ENCODE data around the gene SYCP2L. TPM values are rescaled to one million over a fixed set of nuclear protein-coding genes. Genes with fewer than 3 reads are reported as not detected.

Gene SYCP2L
- total and polyA plus RNA-seq, 9 of the 15 experiments (the other 6 are each of a cell fraction or from before 2014, with no cell fraction given), result 12.4 to 46.9 (median 22.0) TPM

- TF ChIP-seq HDAC2 (IDR thresholded peaks at IDR 0.05) (peak; percentile 74; the same call in 1 of the 2 replicates), RFX1 (IDR thresholded peaks at IDR 0.05) (no peak), STAT6 (CRISPR knock-in tag; IDR thresholded peaks at IDR 0.05) (0 out of 2 replicates have a peak, but pooled peaks have one; percentile 30), ELF2 (CRISPR knock-in tag; IDR thresholded peaks at IDR 0.05) (no peak; the same call in none of the 2 replicates), ZSCAN29 (IDR thresholded peaks at IDR 0.05) (peak; percentile 68; the same call in 1 of the 2 replicates), RBM22 (IDR thresholded peaks at IDR 0.05; ENCODE audit: low read depth, low read length, poor library complexity, severe bottlenecking) (no peak), RBM17 (IDR thresholded peaks at IDR 0.05; ENCODE audit: borderline replicate concordance, low read depth, low read length) (no peak), KDM5B (IDR thresholded peaks at IDR 0.05; ENCODE audit: insufficient replicate concordance, low read depth, low read length) (peak; percentile 89), MYNN (IDR thresholded peaks at IDR 0.05) (peak; percentile 69; the same call in 1 of the 2 replicates), MYNN (CRISPR knock-in tag; IDR thresholded peaks at IDR 0.05) (no peak), AFF1 (IDR thresholded peaks at IDR 0.05; ENCODE audit: low read depth in 1 of 2, partially characterized antibody in 2 of 2) (peak in 1 of 2 experiments; percentile 80), HDAC1 (IDR thresholded peaks at IDR 0.05) (peak in 1 of 2 experiments; percentile 86; a peak in 2 of 4 replicates), ATF3 (IDR thresholded peaks at IDR 0.05) (no peak; the same call in 1 of the 2 replicates), ATF3 (CRISPR knock-in tag; conservative IDR thresholded peaks at IDR 0.05) (no peak), ZNF699 (CRISPR knock-in tag; IDR thresholded peaks at IDR 0.05; ENCODE audit: insufficient replicate concordance) (no peak), ZNF324 (CRISPR knock-in tag; IDR thresholded peaks at IDR 0.05) (no peak), ZNF280B (CRISPR knock-in tag; IDR thresholded peaks at IDR 0.05) (no peak), GABPB1 (CRISPR knock-in tag; IDR thresholded peaks at IDR 0.05) (peak; percentile 62), ZBTB17 (CRISPR knock-in tag; IDR thresholded peaks at IDR 0.05) (peak; percentile 37; the same call in 1 of the 2 replicates)
Measured at GRCh38 chr6:10886691-10887502, at the start of gene SYCP2L (continued).
